HEK293 (cell line): ENCODE measurements around the gene MRPL18.

Source experiments
- GLI2 ChIP-seq: fragments of 450-650 bp; formaldehyde crosslinking; IDR thresholded peaks from 2 replicates; pipeline ENCODE4; 2017; ENCODE audit warnings: missing biosample characterization, missing genetic modification characterization, low read depth, borderline replicate concordance
- REPIN1 ChIP-seq: fragments of 450-650 bp; formaldehyde crosslinking; IDR thresholded peaks from 2 replicates; pipeline ENCODE4 v1.5.1; 2017; ENCODE audit warnings: missing biosample characterization, missing genetic modification characterization, low read depth
- ZNF121 ChIP-seq: fragments of 450-650 bp; formaldehyde crosslinking; IDR thresholded peaks from 2 replicates; pipeline ENCODE4 v1.5.1; 2016; ENCODE audit warnings: missing biosample characterization, missing genetic modification characterization
- ZNF138 ChIP-seq: fragments of 450-650 bp; formaldehyde crosslinking; IDR thresholded peaks from 2 replicates; pipeline ENCODE4 v1.5.1; 2016; ENCODE audit warnings: missing biosample characterization, missing genetic modification characterization, borderline replicate concordance
- ZNF350 ChIP-seq: fragments of 450-650 bp; formaldehyde crosslinking; IDR thresholded peaks from 2 replicates; pipeline ENCODE4 v1.5.0; 2017; ENCODE audit warnings: missing biosample characterization, mild to moderate bottlenecking, missing genetic modification characterization
- ZNF362 ChIP-seq: fragments of 450-650 bp; formaldehyde crosslinking; IDR thresholded peaks from 2 replicates; pipeline ENCODE4 v1.5.1; 2016; ENCODE audit warnings: missing biosample characterization, missing genetic modification characterization
- ZNF37A ChIP-seq: fragments of 450-650 bp; IDR thresholded peaks from 2 replicates; pipeline ENCODE4 v1.5.1; 2018; ENCODE audit warnings: missing biosample characterization, missing genetic modification characterization
- ZNF558 ChIP-seq: fragments of 450-650 bp; formaldehyde crosslinking; IDR thresholded peaks from 2 replicates; pipeline ENCODE4 v1.5.1; 2016; ENCODE audit warnings: missing biosample characterization, missing genetic modification characterization
- ZNF692 ChIP-seq: fragments of 450-650 bp; formaldehyde crosslinking; IDR thresholded peaks from 2 replicates; pipeline ENCODE4 v1.5.1; 2016; ENCODE audit warnings: missing biosample characterization, missing genetic modification characterization

GRCh38 chr6:159800141-159800865 is 10.0 kb downstream of the MRPL18 start, which contains the start of gene PNLDC1:
- no peak for TF ChIP-seq ZNF37A (tag by site-specific recombination)
- TF ChIP-seq ZNF362 (tag by site-specific recombination): no peak
- TF ChIP-seq ZNF558 (tag by site-specific recombination): no peak
- TF ChIP-seq ZNF350 (tag by site-specific recombination): no peak
- TF ChIP-seq ZNF138 (tag by site-specific recombination): no peak
- no peak for TF ChIP-seq ZNF121 (tag by site-specific recombination)
- TF ChIP-seq GLI2 (tag by site-specific recombination): no peak
- no peak for TF ChIP-seq REPIN1 (tag by site-specific recombination)
- no peak for TF ChIP-seq ZNF692 (tag by site-specific recombination)
